GM19372 (cell line): ENCODE results near the gene DIDO1.

Experiments
- ATAC-seq: cut with Tn5 transposase; IDR thresholded peaks from one replicate; pipeline ENCODE4 v1.9.1; 2021; ENCODE audit warnings: mild to moderate bottlenecking, low read depth, moderate library complexity; ENCODE audit not compliant: unreplicated experiment

The DIDO1 gene

GRCh38 chr20:62951896-62952372 is 25.6 kb upstream of the DIDO1 start:
- ATAC-seq, result no peak

DNA sequence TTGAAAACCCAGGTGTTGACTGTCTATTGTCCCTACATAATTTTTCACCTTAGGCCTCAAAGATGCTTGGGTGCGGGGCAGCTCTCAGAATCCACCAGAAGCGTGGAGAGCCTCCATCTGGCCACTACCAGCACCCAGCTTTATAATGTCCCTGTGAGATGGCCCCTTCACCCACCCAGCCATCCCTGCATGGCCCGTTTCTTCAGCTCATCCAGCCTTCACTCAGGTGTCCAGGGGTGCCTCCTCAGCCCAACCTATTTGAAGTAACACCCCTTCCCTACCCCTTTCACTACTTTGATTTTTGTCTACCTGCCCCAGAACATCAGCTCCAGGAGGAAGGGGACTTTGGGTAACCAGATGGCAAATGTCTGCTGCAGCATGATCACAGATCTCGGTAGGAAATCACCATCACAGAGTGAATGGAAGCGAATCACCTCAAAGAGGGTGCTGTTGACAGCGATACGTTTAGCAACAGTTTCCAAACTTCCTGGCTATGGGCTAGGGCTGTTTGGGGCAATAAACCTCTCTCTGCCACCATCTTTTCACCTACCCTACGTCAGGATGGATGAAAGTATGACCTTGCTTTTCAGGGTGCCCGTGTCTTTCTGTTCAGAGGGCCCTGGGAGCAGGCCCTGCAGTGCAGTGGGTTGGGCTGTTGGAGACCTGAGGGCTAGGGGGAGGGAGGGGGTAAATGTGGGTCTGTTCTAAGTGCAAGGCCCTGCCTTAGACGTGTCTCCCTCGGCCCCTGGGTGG is 25.0 kb upstream of the DIDO1 start:
- no peak for ATAC-seq

DNA sequence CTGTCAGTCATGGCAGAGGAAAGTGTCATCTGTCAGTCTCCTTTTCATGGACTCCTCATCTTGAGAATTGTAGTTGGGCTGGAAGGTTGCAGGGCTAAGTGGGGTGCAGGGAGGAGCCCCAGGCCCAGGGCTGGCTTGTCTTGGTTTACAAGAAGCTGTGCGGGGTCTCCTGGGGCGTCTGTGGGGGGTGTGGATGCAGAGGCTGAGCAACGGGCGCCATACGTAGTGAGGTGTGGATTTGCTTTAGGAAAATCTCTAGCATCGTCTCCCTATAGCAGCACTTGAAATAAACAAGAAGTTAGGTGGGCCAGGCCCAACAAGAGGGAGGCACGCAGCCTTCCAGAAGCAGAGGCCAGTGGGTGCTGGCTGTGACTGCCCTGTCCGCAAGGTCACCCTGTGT is 24.4 kb upstream of the DIDO1 start:
- no peak for ATAC-seq

DNA sequence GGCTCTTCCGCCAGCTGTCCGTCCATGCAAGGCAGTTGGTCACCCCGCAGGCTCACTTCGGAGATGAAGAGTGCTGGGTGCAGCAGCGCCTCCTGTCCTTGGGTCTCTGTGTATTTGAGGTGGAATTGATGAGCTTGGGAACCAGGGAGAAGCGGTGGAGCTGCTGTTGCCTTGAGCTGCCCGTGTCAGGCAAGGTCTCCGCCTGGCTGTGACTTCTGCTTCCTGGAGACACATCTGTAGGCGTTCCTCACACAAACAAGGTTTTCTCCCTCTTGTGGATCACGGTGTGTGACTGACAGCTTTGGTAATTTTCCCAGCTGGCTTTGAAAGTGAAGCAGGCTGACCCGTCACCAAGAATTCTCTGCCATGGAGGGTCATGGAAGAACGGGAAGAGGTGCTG is 23.7 kb upstream of the DIDO1 start:
- ATAC-seq, result no peak

DNA sequence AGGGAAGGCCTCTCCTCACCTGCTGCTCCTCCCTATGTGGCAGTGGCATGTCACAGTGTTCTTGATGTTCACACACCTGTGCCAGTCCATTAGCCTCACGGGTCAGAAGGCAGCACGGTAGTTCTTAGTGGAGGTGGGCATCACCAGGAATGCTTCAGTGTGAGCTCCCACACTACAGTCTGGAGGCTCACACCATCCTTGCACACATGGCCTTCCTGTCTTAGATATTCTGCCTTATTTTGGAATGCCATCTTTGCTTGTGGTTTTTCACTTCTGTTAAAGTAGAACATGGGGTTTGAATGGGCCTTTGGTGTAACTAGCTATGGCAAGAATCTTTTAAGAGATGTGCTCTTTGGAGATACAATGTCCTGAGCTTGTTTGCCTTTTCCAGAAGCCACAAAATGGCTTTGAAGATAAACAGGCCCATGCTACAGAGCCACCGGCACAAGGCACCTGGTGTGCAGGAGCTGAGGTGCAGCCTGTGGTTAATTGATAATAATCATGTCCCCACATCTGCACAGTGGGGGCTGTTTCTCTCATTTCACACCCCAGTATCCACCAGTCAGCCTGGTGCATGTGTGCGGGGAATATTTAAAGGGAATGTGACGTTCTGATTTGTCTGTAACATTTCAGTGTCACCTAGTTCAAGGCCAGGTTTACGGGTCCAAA is 23.0 kb upstream of the DIDO1 start:
- ATAC-seq, result no peak

DNA sequence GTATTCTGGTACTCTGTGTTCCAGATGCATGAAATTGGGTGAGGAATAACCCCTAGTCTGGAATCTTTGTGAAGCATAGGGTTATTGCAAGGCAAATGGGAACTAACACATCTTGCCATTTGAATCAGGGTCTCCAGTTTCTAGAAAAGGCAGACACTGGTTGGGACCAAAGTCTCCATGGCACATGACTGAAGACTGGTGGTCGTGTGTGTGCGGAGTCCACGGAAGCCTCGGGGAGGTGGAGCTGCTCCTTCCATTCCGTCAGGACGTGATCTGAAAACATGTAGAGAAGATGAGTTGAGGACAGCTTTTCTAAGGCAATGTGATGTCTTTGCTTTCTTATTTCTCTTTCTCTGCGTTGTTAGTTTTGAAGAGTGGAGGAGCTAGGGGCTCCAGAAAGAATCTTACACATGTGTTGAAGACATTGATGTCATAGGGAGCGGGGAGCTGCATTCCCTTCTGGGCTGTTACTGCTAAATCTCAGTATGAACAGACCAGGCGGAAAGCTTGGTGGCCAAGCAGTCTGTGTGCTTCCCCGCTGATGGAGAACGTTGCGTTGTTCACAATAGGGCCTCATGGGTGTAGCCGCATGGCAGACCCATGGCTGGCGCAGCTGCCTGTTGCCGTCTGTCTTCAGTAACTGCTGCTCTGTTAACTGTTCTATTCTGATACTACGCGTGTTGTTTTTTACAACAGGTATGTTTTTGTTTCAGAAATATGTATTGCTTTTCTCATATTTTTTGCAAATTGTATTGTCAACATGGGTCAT is 21.4 kb upstream of the DIDO1 start:
- no peak for ATAC-seq

GRCh38 chr20:62946918-62947317 is 20.6 kb upstream of the DIDO1 start:
- ATAC-seq, result no peak

DNA sequence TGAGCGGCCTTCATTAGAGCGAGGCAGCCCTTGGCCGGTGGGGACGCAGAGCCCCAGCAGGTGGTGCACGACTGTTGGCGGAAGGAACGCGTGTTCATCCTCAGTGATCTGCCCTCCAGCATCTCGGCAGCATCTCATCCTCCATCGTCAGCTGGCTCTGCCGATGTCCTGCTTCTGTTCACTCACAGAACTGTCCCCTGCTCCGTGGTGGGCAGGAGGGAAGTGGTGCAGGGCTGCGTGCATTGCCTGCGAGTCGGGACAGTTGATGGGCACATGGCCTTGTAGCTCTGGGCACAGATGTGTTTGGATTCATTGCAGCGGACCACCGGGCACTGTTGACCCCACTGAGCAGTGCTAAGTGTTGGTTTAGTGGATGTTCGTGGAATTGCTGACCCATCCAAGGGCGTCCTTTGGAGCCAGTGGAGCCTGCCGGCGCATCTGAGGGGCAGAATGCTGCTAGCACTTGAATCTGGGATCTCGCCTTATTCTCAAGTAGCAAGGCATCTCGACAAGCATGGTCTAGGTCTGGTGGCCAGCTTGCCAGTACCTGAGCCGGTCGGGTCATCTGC is 19.6 kb upstream of the DIDO1 start:
- no peak for ATAC-seq

- ATAC-seq, result no peak
These were observed 18.4 kb upstream of the DIDO1 start for GRCh38 chr20:62944746-62945145.

- ATAC-seq, result no peak
These were observed 17.9 kb upstream of the DIDO1 start for GRCh38 chr20:62944184-62944583.

GRCh38 chr20:62943396-62943795 is 17.1 kb upstream of the DIDO1 start:
- no peak for ATAC-seq

GRCh38 chr20:62942456-62942855 is 16.2 kb upstream of the DIDO1 start:
- ATAC-seq, result no peak

DNA sequence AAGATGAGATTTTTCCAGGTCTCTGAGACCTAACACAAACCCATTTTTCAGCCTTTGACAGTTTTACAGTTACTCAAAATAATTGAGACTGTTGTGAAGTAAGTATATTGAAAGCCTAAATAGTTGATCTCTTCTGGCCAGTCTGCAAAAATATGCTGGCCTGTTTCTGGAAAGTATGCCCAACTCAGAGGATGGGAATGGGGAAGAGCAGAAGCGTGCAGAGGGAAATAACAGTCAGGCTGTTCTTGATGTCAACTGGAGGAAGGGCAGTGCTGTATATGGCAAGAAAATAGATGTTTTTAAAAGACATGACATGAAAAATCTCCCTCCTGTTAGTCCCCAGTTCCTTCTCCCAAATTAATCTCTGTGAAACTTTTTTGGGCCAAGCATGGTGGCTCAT is 15.5 kb upstream of the DIDO1 start:
- no peak for ATAC-seq

GRCh38 chr20:62940875-62941274 is 14.6 kb upstream of the DIDO1 start:
- ATAC-seq, result no peak

DNA sequence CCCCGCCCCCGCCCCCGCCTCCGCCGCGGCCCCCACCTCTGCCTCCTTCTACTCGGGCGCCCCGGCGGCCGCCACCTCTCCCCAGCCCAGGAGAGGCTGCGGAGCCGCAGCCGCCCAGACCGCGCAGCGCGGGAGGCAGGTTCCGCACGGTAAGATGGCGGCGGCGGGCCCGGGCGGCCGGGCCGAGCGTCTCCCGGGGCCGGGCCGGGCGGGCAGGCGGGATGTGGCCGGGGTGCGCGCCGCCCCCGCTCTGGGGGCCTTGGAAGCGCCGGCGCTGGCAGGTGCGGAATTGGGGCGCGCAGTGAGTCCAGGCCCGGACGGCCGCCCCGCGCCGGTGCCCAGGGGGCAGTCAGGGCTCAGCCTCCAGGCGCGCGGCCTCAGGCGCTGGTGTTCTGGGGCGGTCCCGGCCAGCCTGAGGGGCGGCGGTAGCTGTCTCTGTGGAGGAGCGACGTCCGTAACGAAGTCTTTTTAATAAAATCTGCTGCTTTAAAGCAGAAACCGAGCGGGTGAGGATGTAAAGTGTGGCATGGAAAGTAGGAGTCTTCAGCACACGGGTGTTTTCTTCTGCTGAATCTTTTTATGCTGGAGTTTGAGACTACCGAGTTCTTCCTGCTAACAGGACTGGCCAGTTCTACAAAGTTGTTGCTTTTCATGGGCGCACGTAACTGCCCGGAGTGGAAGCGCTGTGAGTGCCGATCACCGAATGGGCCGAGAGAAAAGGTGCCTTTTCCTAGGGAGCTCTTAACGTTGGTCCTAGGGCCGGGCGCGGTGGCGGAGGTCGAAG is 12.0 kb upstream of the DIDO1 start, which contains the start of gene GID8:
Gene GID8 (plus strand): TSS at position 43 of the 784 bp plus-strand sequence. CDS start 3,356 bp downstream, outside the sequence.
- ATAC-seq, result peak; percentile 36

DNA sequence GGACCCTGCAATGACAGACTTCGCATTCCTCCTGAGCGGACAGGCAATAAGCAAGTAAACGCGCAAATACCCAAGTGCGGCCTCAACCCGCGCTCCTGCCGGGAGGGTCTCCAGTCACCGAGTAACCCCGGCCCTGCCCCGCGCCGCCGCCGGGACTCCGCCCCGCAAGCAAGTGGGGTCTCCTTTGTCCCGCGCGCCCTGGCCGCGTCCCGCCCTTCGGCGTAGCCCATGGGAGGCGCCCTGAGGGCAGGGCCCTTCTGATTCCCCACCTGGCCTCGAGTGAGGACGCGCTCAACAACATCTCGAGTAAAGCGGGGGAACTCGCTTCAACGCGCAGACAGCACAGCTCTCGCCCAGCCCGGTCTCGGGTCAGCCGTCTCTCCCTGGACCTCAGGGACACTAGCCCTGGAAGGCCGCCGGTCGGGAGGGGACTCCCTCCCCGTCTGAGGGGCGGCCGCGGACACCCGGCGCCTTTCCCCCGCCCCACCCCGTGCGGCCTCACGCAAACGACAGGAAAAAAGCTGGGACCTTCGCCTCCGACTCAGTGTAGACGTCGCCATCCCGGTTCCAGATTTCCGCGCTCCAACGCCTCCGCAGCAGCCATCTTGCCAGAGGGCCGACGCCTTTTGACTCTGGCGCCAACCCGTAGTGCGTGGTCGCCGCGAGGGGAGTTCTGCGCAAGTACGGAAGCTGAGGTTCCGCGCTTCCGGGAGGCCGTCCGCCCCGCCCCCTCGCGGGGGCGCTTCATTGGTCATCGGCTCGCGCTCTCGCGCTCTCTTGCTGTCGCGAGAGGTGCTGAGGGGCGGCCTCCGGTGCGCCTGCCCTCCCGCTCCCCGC is 11.2 kb upstream of the DIDO1 start:
- ATAC-seq, result peak; percentile 91

DNA sequence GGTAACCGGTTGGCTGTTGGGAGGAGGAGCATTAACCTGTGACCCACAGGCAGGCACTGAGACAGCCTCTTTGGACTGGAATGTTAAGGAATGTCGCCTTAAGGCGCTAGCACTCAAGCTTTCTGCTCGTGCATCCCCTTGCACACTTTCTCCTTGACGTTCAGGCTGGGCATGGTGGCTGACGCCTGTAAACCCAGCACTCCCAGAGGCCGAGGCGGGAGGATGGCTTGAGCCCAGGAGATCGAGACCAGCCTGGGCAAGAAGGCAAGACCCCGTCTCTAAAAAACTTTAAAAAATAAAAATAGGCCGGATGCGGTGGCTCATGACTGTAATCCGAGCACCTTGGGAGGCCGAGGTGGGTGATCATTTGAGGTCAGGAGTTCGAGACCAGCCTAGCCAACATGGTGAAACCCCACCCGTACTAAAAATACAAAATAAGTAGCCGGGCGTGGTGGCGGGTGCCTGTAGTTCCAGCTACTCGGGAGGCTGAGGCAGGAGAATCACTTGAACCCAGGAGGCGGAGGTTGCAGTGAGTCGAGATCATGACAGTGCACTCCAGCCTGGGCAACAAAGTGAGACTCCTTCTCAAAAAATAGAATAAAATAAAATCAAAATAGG is 9.8 kb upstream of the DIDO1 start:
- no peak for ATAC-seq

DNA sequence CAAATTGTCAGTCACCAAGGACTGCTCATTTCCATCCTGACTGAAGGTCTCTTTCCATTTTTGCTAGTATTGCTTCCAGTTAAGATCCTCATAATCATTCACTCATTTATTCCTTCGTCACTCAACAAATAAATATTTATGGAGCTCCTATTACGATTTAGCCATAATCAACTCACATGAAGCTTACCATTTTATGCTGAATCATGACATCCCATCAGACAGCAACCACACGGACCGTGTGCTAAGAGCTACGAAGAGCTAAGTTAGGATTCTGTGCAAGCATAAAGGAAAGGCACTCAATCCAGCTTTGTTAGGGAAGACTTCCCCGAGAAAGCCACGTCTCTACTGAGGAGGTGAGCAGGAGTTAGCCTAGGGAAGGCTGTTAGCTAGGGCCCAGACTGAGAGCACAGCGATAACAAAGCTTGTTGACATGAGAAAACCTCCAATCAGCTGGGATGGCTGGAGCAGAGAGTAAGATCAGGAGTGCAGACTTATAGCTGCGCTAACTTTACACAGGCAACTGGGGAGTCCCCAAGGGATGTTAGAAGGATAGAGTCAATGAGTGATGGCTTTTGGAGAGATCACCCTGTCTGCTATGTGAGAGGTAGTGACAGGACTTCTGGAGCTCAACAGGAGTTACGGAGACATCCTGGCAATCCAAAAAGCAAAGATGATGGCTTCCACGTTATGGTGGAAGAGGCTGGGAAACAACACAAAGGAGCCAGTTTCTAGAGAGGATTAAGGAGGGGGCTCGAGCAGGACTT is 9.1 kb upstream of the DIDO1 start:
- ATAC-seq, result no peak
